H1 (cell line): ENCODE data around the gene NOTCH4. TPM values are rescaled to one million over a fixed set of nuclear protein-coding genes. Genes with fewer than 3 reads are reported as not detected.

ENCODE experiments used
- CHD7 ChIP-seq: fragments of 300-600 bp; sonication (generic); IDR thresholded peaks from 2 replicates; pipeline ENCODE4 v1.7.1; 2012; ENCODE audit warnings: low read length, moderate library complexity, mild to moderate bottlenecking, inconsistent platforms; ENCODE audit not compliant: insufficient replicate concordance
- HDAC2 ChIP-seq, 2 experiments: fragments of 300-600 bp in 1 of 2; sonication (generic) in 1 of 2; IDR thresholded peaks; 2 replicates each; pipeline ENCODE4 v1.6.1; 2011 to 2012; ENCODE audit warnings: low read depth in 2 of 2, low read length in 2 of 2, mild to moderate bottlenecking in 2 of 2, moderate library complexity in 2 of 2, borderline replicate concordance in 1 of 2, inconsistent platforms in 1 of 2
- JUND ChIP-seq: IDR thresholded peaks from 2 replicates; pipeline ENCODE4 v1.6.1; 2011; ENCODE audit warnings: mild to moderate bottlenecking, improper control_type of control experiment, low read length
- SIX5 ChIP-seq: IDR thresholded peaks from 2 replicates; pipeline ENCODE4 v1.6.1; 2011; ENCODE audit warnings: mild to moderate bottlenecking, low read depth, low read length
- polyA plus RNA-seq, 7 experiments: library from polyadenylated mRNA; depleted of rRNA in 3 of 7; stranded (reverse) in 5 of 7; unstranded in 2 of 7; fragments of >200 nt in 5 of 7; fragments of 200-250 nt in 2 of 7; gene quantifications; 1 replicate in 5 of 7; 2 replicates in 1 of 7; 4 replicates in 1 of 7; pipeline versions ENCODE4 v1.2.1 to v1.2.3, GENCODE V29; 2011 to 2013; ENCODE audit warnings: missing spikeins in 2 of 7, mixed read lengths in 2 of 7
- total RNA-seq: library from RNA; stranded (reverse); fragmentation: NEBNext Ultra II Directional; extraction: Animal tissue kit (Norgen Biotek cat#: 25700); gene quantifications from 2 replicates; pipeline ENCODE4 v1.2.1, GENCODE V29; 2021

Gene NOTCH4
- total and polyA plus RNA-seq, 2 of the 8 experiments (the other 6 are each of a cell fraction or from before 2014, with no cell fraction given): 1.9 to 2.8 TPM

- TF ChIP-seq CHD7 (no peak), JUND (no peak), HDAC2 (IDR thresholded peaks at IDR 0.05; ENCODE audit: borderline replicate concordance in 1 of 2, low read depth in 2 of 2, low read length in 2 of 2) (no peak), SIX5 (no peak)
Observed at GRCh38 chr6:32146287-32146686, 77.6 kb downstream of the NOTCH4 start (continued).
